LNCaP clone FGC (cell line): ENCODE data around the gene LHFPL2.

Experiments
- DNase-seq: peaks from one replicate; pipeline ENCODE4 v3.0.0-alpha.2; 2011; ENCODE audit warnings: low read depth
- H3K4me3 ChIP-seq: 2 replicates; pipeline ENCODE4 v1.5.1; 2011; ENCODE audit warnings: mild to moderate bottlenecking, low read depth, low read length, control low read depth
- TF ChIP-seq, protein P1 (sequence below): IDR thresholded peaks from 2 replicates; pipeline ENCODE4 v1.5.1; 2012; ENCODE audit warnings: mild to moderate bottlenecking; ENCODE audit not compliant: control insufficient read depth, insufficient read depth; ENCODE audit errors: extremely low read depth

The LHFPL2 gene

GRCh38 chr5:78606241-78606640 lies 42.3 kb downstream of the LHFPL2 start:
- TF ChIP-seq, protein P1, sequence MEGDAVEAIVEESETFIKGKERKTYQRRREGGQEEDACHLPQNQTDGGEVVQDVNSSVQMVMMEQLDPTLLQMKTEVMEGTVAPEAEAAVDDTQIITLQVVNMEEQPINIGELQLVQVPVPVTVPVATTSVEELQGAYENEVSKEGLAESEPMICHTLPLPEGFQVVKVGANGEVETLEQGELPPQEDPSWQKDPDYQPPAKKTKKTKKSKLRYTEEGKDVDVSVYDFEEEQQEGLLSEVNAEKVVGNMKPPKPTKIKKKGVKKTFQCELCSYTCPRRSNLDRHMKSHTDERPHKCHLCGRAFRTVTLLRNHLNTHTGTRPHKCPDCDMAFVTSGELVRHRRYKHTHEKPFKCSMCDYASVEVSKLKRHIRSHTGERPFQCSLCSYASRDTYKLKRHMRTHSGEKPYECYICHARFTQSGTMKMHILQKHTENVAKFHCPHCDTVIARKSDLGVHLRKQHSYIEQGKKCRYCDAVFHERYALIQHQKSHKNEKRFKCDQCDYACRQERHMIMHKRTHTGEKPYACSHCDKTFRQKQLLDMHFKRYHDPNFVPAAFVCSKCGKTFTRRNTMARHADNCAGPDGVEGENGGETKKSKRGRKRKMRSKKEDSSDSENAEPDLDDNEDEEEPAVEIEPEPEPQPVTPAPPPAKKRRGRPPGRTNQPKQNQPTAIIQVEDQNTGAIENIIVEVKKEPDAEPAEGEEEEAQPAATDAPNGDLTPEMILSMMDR: no peak
- no peak overlapping the region for H3K4me3 ChIP-seq
- DNase-seq: no peak

DNA sequence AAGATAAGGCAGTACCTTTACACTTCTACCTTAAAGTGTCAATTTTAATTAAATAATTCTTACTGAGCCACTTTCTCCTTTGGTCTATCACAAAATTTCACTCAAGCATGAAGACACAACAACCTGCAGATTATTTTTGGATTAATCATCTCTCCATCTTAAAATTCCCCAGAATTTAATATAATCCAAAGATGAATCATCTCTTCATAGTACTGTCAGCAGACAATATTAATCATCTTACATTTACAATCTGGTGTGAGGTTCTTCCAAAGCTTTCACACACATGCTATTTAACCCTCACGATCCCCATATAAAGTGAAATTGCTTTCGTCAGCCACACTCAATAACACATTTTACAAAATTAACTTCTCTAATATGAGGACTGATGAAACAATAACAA lies 43.0 kb downstream of the LHFPL2 start:
- no peak overlapping the region for H3K4me3 ChIP-seq
- no peak for DNase-seq
- TF ChIP-seq, protein P1: no peak

GRCh38 chr5:78604689-78605285 lies 43.8 kb downstream of the LHFPL2 start:
- no peak for DNase-seq
- TF ChIP-seq, protein P1: no peak
- no peak overlapping the region for H3K4me3 ChIP-seq

DNA sequence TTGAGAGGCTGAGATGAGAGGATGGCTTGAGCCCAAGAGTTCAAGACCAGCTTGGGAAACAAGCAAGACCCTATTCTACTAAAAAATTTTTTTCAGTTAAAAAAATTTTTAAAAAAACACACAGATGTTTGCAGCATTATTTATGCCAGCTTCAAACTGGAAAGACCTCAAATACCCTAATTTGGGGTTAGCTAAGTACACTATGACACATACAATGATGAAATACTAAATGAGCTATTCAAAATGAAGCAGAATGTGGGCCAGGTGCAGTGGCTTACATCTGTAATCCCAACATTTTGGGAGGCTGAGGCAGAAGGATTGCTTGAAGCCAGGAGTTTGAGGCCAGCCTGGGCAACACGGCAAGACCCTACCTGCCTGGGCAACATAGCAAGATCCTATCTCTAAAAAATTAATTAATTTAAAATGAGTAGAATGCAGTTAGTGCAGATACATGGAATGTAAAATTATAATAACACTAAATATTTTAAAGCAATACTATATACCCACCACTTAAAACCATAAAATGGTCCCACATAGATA lies 44.9 kb downstream of the LHFPL2 start:
- no peak overlapping the region for H3K4me3 ChIP-seq
- TF ChIP-seq, protein P1: no peak
- no peak for DNase-seq

DNA sequence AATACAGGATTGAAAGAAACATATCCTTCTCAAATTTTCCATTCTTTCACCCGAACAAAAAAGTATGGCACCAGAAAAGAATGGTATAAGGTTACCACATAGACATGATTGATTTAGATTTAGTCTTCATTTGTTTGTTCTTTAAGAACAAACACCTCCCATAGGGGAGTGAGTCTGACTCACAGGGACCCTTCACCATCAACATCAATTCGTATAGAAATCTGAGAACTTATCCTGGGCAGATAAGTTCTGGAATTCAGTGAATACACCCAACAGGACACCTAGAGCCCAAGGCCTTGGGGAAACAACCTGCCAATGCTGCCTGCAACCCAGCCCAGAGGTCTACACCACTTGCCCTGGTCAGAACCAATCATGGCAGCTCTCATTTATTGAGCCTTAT lies 46.2 kb downstream of the LHFPL2 start:
- H3K4me3 ChIP-seq: no peak overlapping the region
- TF ChIP-seq, protein P1: no peak
- no peak for DNase-seq

GRCh38 chr5:78601559-78602314 lies 46.8 kb downstream of the LHFPL2 start:
- TF ChIP-seq, protein P1: no peak
- no peak for DNase-seq
- no peak overlapping the region for H3K4me3 ChIP-seq
